GM19455 (cell line): ENCODE data around the gene ELN.
"Not testable (repeated sequence)": the region's sequence is repeated elsewhere in the genome, so short reads cannot be mapped to it uniquely, and the experiment has no call there.

Experiments
- ATAC-seq: cut with Tn5 transposase; IDR thresholded peaks from one replicate; pipeline ENCODE4 v1.9.1; 2021; ENCODE audit not compliant: unreplicated experiment

Gene ELN

DNA sequence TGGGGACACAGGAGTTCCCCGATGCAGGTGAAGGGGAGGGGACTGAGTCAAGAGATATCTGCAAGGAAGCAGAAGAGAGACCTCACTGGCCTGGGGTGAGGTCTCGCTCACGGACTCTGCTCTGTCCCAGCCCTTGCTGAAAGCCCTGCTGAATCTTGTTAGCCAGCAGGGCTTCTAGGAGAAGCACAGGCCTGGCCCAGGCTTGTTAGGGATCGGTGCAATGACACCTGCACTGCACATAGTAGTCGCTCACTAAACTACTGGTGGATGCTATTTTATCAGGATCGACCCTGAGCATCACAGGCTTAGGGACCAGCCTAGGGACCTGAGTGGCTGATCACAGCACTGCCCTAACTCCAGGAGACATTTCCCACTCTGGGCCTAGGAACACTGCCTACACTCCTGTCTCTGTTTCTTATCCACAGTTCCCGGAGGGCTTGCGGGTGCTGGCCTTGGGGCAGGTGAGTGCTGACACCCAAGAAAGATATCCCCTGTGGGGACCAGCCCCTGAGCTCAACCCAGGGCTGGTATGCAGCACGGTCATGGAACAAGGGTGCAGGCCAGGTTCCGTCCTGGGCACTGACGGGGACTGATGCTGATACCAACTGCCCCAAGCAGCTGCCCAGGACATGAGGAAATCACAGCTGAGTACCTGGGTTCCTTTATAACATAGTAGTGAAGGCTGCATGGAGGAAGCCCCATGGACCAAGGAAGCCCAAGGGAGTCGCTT lies 13.0 kb downstream of the ELN start:
- no peak for ATAC-seq

DNA sequence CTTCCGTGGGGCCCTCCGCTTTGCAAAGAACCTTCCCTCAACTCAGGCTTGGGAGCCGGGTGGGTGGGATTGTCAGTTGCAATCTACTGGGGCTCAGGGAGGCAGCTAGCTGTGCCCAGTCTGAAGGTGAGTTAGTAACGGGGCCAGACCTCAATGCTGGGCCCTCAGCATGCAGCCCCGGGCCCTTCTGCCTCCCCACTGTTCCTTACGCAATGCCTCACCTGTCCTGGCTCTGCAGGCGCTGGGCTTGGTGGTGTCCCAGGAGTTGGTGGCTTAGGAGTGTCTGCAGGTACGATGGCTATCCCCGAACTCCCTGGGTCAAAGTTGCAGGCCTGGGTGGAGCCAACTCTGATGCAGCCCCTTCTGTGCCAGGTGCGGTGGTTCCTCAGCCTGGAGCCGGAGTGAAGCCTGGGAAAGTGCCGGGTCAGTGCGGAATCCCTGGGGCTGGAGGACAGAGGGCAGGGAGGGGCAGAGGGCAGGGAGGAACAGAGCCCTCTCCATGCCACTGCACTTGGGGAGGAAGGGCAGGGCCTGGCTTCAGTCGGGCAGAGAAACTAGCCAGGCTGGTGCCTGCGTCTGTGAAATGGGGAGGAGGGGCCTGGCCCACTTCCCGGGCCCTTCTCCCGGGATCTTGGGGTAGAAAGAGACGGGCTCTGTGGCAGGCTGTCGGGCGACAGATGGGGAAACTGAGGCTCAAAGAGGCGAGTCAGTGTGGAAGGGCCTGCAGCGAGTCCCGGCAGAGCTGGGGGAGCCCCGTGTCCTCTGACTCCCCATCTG lies 15.0 kb downstream of the ELN start:
- no peak for ATAC-seq

DNA sequence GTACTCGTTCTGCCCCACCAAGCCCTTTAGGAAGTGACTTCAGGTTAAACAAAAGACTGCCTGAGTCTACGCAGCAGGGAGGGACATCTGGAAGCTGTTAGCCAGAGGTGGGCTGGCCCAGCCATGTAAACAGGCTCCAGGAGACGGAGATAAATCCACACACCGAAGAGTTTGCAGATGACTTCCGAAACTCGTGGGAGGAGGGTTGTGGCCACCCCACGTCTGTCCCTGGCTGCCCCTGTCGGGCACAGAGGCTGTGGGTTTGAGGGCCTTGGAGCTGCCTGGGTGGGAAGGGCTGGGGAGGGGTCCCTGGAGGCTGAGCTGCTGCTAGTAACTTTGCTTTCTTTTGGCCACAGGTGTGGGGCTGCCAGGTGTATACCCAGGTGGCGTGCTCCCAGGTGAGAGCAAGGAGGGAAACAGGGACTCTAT lies 15.6 kb downstream of the ELN start:
- no peak for ATAC-seq

DNA sequence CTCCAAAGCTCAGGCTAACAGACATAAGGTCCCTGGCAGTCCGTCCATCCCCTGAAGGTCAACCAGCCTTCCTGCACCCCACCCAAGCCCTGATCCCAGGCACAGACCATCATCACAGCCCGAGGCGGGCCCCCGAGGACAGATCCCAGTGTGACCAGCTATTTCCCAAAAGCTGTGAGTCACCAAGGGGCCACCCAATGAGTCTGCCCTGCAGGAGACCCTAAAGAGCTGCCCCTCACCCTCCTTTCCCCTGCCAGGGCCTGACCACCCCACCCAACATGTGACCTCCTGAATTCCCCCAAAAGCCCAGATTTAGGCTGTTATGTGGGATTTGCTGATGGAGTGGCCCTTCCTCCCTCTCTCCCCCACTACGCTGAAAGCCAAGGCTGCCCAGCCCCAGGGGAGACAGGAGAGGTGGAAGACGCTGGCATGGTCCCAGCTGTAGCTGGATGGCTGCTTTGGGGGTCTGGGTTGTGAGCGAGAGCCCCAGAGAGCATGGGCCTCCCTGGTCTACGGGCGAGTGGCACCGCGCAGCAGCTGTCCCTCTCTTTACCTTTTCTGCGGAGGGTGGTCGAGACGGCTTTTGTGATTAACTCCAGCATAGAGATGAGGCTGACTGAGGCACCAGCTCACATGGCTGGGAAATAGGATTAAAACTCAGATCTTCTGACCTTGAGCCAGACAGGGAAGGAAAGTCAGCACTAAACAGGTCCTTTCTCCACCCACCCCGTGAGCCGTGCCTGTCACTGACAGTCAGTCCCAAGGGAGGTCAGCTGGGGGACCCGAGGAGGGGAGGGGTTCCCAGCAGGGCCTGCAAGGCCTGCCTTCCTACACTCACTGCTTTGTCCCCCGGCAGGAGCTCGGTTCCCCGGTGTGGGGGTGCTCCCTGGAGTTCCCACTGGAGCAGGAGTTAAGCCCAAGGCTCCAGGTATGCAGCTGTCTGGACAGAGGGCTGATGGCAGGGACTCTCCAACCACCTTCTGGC lies 16.7 kb downstream of the ELN start:
- no peak for ATAC-seq

DNA sequence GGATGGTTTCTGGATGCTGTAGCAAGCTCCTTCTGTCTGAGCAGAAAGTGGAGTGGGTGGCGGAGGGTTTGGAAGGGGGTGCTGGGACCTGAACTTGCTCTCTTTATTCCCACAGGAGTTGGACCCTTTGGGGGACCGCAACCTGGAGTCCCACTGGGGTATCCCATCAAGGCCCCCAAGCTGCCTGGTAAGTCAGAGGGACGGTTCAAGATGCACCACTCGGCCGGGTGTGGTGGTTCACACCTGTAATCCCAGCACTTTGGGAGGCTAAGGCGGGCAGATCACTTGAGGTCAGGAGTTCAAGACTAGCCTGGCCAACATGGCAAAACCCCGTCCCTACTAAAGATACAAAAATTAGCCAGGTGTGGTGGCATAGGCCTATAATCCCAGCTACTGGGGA lies 18.6 kb downstream of the ELN start:
- not testable (repeated sequence) for ATAC-seq

DNA sequence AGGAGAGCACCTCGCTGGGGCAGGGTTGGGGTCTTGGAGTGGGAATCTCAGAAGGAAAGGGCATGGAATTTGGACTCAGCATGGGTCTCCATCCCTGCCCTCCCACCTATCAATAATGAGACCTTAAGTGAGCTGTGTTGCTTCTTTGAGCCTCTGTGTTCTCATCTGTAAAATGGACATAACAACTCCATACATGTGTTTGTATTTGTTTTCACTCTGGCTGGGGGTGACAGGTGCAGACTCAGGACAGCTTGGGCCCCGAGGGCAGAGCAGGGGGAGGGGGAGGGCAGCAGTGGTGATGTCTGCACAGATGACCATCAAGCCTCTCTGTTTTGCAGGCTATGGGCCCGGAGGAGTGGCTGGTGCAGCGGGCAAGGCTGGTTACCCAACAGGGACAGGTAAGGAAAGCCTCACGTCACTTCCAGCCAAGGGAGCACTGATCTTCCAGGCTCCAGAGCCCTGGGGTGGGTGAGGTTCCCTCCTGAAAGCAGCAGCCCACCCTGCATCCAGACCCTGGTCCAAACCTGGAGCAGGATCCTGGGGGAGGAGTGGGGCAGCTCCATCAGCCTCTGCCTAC lies 19.9 kb downstream of the ELN start:
- no peak for ATAC-seq

DNA sequence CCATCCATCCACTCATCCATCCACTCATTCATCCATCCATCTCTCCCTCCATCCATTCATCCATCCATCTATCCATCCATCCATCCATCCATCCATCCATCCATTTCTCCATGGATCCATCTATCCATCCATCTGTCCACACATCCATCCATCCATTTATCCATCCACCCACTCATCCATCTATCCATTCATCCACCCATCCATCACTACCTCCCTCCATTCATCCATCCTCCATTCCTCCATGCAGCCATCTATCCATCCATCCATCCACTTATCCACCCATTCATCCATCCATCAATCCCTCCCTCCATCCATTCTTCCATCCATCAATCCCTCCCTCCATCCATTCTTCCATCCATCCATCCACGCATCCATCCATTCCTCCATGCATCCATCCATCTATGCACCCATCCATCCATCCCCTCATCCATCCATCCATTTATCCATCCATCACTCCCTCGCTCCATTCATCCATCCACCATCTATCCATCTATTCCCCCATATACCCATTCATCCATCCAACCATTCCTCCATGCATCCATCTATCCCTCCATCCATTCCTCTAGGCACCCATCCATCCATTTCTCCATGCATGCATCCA lies 21.1 kb downstream of the ELN start:
- ATAC-seq, result no peak

DNA sequence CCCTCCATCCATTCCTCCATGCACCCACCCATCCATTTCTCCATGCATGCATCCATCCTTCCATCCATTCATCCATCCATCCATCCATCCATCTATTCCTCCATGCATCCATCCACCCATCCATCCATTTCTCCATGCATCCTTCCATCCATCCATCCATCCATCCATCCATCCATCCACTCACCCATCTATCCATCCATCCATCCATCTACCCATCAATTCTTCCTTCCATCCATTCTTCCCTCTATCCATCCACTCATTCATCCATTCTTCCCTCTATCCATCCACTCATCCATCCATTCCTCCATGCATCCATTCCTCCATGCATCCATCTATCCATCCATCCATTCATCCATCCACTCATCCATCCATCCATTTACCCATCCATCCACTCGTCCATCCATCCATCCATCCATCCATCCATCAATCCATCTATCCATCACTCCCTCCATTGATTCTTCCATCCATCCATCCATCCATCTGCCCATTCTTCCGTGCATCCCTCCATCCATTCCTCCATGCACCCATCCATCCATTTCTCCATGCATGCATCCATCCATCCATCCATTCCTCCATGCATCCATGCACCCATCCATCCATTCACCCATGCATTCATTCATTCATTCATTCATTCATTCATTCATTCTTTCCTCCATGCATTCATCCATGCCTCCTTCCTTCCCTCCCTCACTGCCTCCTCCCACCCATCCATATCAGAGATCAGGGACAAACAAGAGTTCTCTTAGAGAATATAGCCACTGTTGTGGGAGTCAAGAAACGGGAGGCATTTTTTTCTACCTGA lies 22.2 kb downstream of the ELN start:
- no peak for ATAC-seq

DNA sequence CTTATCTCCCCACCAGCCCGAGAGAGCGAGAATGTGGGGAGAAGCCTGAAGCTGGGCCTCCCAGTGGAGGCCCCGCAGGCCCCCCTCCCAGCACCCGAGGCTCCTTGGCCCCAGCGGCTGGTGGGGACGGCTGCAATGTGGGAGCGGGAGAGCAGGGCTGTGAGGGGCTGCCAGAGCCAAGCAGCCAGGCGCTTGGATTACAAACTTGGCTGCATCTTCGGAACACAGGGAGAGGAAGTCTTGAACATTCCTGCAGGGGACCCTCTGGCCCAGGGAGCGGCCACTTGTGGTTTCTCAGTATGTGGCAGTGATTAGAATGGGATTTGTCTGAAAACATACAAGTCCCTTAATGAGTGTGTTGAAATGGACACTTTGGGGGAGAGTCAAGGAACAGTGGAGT lies 23.2 kb downstream of the ELN start:
- no peak for ATAC-seq

DNA sequence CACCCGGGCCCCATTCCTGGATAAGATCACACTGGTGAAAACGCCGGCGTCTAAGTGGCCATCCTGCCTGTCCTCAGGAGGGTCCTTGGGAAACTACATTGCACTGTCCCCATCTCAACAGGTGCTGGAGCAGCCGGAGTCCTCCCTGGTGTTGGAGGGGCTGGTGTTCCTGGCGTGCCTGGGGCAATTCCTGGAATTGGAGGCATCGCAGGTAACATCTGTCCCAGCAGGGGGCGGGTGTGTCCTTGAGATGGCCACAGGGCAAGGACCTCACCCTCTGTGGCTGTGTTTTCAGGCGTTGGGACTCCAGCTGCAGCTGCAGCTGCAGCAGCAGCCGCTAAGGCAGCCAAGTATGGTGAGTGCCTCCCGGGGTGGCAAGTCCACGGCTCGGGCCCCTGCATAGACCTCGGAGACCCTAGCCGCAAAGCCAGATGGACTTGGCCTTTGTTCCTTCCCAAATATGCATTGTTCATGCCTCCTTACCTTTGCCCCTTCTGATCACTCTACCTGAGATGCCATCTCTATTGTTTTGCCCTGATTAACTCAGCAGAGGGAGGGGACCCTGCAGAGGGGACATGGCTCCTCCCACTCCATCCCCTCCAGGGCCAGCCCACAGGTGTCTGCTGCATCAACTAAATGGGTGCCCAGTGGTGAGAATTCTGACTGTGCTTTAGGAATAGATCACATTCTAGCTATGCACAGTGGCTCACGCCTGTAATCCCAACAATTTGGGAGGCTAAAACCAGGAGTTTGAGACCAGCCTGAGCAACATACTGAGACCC lies 23.8 kb downstream of the ELN start:
- ATAC-seq, result no peak

DNA sequence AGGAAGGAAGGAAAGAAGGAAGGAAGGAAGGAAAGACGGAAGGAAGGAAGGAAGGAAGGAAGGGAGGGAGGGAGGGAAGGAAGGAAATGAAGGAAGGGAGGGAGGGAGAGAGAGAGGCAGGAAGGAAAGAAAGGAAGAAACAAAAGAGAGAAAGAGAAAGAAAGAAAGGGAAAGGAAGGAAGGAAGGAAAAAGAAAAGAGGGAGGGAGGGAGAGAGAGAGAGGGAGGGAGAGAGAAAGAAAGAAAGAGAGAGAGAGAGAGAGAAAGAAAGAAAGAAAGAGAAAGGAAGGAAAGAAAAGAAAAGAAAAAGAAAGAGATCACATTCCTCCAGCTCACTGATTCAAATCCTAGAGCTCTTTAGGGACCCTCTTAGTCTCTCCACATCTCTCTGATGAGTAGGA lies 24.7 kb downstream of the ELN start:
- no peak for ATAC-seq

DNA sequence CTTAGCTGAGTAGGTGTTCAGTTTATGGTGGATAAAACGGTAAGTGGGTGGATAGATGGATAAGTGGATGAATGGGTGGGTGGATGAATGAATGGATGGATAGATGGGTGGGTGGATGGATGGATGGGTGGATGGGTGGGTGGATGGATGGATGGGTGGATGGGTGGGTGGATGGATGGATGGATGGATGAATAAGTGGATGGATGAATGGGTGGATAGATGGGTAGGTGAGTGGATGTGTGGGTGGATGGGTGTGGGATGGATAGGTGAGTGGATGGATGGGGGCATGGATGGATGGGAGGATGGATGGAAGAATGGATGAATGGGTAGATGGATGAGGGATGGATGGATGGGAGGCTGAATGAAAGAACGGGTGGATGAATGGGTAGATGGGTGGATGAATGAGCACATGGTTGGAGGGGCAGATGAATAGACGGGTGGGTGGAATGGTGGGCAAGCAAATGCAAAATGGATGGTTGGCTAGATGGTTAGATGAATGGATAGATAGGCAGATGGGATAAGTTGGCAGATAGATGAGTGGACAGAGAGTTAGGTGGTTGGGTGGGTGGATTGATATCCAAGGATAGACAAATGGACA lies 25.7 kb downstream of the ELN start:
- no peak for ATAC-seq

DNA sequence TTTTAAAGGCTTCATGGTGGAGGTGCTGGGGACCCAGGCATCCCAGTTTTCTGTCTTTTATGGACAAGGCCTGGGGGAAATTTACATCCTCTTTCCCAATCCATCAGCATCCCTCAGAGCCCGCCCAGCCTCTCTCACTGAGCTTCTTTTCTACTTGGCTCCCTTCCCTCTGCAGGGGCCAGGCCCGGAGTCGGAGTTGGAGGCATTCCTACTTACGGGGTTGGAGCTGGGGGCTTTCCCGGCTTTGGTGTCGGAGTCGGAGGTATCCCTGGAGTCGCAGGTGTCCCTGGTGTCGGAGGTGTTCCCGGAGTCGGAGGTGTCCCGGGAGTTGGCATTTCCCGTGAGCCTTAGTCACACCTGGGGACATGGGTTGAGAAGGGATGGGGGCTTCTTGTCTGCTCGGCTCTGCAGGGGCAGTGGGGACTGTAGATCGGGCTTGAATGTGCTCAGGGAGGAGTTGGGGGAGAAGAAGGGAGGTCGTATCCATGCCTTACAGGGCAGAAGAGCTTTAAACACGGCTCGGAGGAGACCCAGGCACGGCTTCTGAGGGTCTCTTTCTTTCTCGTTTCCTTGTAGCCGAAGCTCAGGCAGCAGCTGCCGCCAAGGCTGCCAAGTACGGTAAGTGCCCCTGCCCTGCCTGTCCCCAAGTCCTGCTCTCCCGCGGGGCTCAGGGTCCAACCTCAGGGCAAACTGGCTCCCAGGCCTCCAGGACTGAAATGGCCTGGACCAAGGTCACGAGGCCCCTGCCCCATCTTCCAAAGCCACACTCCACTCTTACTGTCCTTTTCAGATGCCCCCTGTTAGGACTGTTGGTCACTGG lies 28.3 kb downstream of the ELN start:
- no peak for ATAC-seq

DNA sequence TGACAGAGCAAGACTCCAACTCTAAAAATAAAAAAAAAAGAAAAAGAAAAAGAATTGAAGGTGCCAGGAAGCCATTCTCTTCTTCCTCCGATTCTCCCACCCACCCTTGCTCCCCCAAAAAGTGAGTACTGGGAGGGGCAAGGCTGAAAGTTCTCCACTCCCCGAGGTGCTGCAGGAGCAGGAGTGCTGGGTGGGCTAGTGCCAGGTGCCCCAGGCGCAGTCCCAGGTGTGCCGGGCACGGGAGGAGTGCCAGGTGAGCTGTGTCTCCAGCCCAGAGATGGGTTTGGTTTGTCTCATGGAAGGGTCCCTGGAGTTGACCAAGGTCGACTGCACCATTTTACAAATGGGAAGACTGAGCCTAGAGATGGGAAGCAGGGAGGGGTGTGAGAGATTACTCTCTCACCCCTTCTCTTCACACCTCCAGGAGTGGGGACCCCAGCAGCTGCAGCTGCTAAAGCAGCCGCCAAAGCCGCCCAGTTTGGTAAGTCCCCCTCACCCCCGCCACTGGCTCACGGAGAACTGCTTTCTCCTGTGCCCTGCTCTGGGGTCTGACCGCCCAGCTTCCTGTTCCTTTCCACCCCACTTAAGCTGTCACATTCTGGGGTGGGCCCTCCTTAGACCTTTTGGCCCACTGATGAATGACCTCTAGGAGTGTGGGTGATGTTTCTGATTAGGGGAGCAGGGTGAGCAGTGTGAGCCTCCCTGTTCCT lies 29.4 kb downstream of the ELN start:
- ATAC-seq, result no peak

DNA sequence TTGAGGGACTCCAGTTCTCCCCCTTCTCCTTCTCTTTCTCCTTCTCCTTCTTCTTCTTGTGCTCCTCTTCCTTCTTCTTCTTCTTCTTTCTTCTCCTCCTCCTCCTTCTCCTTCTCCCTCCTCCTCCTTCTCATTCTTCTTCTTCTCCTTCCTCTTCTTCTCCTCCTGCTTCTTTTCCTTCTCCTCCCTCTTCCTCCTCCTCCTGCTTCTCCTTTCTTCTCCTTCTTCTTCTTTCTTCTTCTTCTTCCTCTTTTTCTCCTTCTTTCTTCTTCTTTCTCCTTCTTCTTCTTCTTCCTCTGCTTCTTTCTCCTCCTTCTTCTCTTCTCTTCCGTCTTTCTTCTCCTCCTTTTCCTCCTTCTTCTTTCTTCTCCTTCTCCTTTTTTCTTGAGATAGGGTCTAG lies 30.0 kb downstream of the ELN start:
- no peak for ATAC-seq

DNA sequence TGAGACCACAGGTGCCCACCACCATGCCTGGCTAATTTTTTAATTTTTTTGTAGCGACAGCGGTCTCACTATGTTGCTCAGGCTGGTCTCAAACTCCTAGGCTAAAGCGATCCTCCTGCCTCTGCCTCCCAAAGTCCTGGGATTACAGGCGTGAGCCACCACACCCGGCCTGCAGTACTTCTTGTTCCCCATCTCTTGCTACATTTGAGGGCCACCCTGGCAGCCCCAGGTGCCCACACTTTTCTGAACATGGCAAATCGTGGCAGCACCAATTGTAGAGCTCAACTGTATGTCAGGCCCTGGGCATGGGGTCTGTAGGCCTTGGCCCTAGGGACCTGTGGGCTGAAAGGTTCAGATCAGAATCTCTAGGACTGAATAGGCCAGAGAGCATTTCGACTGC lies 30.5 kb downstream of the ELN start:
- ATAC-seq, result no peak

DNA sequence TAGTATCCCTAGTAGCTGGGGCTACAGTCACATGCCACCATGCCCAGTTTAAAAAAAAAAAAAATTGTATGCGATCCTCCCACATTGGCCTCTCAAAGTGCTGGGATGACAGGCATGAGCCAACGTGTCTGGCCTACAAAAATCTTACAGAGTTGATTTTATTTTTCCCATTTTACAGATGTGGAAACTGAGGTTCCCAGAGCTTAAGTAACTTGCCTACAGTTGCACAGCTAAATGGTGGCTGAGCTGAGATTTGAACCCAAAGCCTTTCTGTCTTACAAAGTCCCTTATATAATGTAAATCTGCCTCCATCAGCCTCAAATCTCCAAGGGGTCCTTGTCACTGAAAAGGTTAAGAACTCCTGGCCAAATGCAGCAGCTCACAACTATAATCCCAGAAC lies 31.1 kb downstream of the ELN start:
- ATAC-seq, result no peak
